ENCODE data around the gene APIP.

The APIP gene

GRCh38 chr11:34887260-34887659 is 28.9 kb downstream of the APIP start:
- DNase-seq (ENCODE audit: low read depth), result no peak

GRCh38 chr11:34886609-34887008 is 29.6 kb downstream of the APIP start:
- no peak for DNase-seq (ENCODE audit: low read depth)

- DNase-seq (ENCODE audit: low read depth), result no peak
These were observed 34.3 kb downstream of the APIP start for GRCh38 chr11:34881900-34882299.

- no peak for DNase-seq (ENCODE audit: low read depth)
These were observed 38.7 kb downstream of the APIP start for GRCh38 chr11:34877375-34877975.

- no peak for DNase-seq (ENCODE audit: low read depth)
These were observed 42.0 kb downstream of the APIP start for GRCh38 chr11:34874202-34874601.

- DNase-seq (ENCODE audit: low read depth), result no peak
These were observed 45.5 kb downstream of the APIP start for GRCh38 chr11:34870548-34871196.

- DNase-seq (ENCODE audit: low read depth), result no peak
These were observed 46.8 kb downstream of the APIP start for GRCh38 chr11:34869425-34869824.

GRCh38 chr11:34866375-34866774 is 49.8 kb downstream of the APIP start:
- no peak for DNase-seq (ENCODE audit: low read depth)

- DNase-seq (ENCODE audit: low read depth), result no peak
These were observed 50.9 kb downstream of the APIP start for GRCh38 chr11:34865261-34865660.

- DNase-seq (ENCODE audit: low read depth), result no peak
These were observed 51.8 kb downstream of the APIP start for GRCh38 chr11:34864424-34864823.

GRCh38 chr11:34863048-34863447 is 53.1 kb downstream of the APIP start:
- DNase-seq (ENCODE audit: low read depth), result no peak

- no peak for DNase-seq (ENCODE audit: low read depth)
These were observed 55.7 kb downstream of the APIP start for GRCh38 chr11:34860518-34860917.

GRCh38 chr11:34860034-34860433 is 56.1 kb downstream of the APIP start:
- no peak for DNase-seq (ENCODE audit: low read depth)

- DNase-seq (ENCODE audit: low read depth), result no peak
These were observed 56.7 kb downstream of the APIP start for GRCh38 chr11:34859496-34859895.

- no peak for DNase-seq (ENCODE audit: low read depth)
These were observed 58.7 kb downstream of the APIP start for GRCh38 chr11:34857463-34857862.

- DNase-seq (ENCODE audit: low read depth), result no peak
These were observed 59.9 kb downstream of the APIP start for GRCh38 chr11:34856251-34856650.

GRCh38 chr11:34855754-34856095 is 60.5 kb downstream of the APIP start:
- no peak for DNase-seq (ENCODE audit: low read depth)

GRCh38 chr11:34855021-34855753 is 61.0 kb downstream of the APIP start:
- DNase-seq (ENCODE audit: low read depth), result no peak

- DNase-seq (ENCODE audit: low read depth), result no peak
These were observed 64.3 kb downstream of the APIP start for GRCh38 chr11:34851916-34852315.

GRCh38 chr11:34850334-34850733 is 65.8 kb downstream of the APIP start:
- DNase-seq (ENCODE audit: low read depth), result no peak

- DNase-seq (ENCODE audit: low read depth), result no peak
These were observed 69.7 kb downstream of the APIP start for GRCh38 chr11:34846467-34846866.

- DNase-seq (ENCODE audit: low read depth), result no peak
These were observed 71.6 kb downstream of the APIP start for GRCh38 chr11:34844463-34845112.

- no peak for DNase-seq (ENCODE audit: low read depth)
These were observed 72.9 kb downstream of the APIP start for GRCh38 chr11:34843271-34843670.
